Measurements from ENCODE around the gene RBM4.
"Not testable (repeated sequence)": the region's sequence is repeated elsewhere in the genome, so short reads cannot be mapped to it uniquely, and the experiment has no call there.

The RBM4 gene

DNA sequence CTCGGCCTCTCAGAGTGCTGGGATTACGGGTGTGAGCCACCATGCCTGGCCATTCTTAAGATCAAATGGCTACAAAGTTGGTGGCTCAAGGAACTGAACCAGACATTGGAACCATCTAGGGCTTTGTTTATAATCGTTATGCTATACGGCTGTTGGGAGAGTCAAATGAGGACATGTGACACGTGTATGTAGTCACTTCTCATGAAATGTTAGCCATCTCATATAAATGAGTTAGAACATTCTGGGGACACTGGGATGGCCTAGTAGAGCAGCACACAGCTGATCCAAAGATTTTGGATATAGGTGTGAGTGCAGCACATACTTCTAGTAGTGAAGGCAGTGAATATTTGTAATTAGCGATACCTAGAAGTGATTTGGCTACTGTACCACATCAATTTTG, 6.6 kb upstream of the RBM4 start:
- no peak overlapping the region for H3K4me3 Mint-ChIP-seq
- no peaks in the 10 kb centered on the region for H3K27me3 Mint-ChIP-seq
- peaks cover 21% of the 10 kb centered on the region for H3K36me3 Mint-ChIP-seq
- H3K9me3 Mint-ChIP-seq: no peaks in the 10 kb centered on the region
- H3K27ac Mint-ChIP-seq: peak overlapping the region; percentile 35
- peaks cover 48% of the 10 kb centered on the region for H3K4me1 Mint-ChIP-seq

DNA sequence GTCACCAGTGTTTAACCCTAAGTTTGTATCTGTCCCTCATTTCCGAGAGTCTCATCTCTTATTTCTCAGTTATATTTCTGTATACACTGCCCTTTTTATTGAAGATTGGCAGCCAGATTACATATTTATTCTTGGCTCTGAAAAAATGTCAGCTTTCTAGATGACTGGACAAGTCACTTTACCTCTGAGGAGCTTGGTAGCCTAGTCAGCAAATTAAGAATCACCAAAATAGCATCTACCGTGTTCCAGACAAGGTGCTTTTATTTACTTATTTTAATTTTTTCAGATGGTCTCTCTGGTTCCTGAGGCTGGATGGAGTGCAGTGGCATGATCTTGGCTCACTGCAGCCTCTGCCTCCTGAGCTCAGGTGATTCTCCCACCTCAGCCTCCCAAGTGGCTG, 5.6 kb upstream of the RBM4 start:
- H3K9me3 Mint-ChIP-seq: no peaks in the 10 kb centered on the region
- peaks cover 17% of the 10 kb centered on the region for H3K36me3 Mint-ChIP-seq
- H3K27ac Mint-ChIP-seq: no peak overlapping the region
- no peaks in the 10 kb centered on the region for H3K27me3 Mint-ChIP-seq
- no peak overlapping the region for H3K4me3 Mint-ChIP-seq
- H3K4me1 Mint-ChIP-seq: peaks cover 48% of the 10 kb centered on the region

DNA sequence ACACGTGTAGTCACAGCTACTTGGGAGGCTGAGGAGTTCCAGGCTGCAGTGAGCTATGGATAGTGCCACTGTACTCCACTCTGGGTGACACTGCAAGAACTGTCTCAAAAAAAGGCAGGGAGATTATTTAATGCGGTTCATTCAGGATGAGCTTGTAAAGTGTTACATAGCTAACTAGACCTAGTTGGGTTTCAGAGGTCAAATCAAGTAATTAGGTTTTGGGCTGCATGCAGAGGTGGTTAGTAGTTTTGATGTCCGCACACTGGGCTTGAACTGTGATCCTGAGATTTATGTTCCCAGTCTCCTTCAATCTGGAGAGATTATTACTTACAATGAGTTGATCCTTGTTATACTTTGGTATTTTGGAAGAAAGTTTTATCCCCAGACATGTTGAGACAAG, 2.1 kb upstream of the RBM4 start:
- H3K27me3 Mint-ChIP-seq: no peaks in the 10 kb centered on the region
- H3K27ac Mint-ChIP-seq: no peak overlapping the region
- peaks cover 48% of the 10 kb centered on the region for H3K4me1 Mint-ChIP-seq
- H3K4me3 Mint-ChIP-seq: no peak overlapping the region
- peaks cover 28% of the 10 kb centered on the region for H3K36me3 Mint-ChIP-seq
- no peaks in the 10 kb centered on the region for H3K9me3 Mint-ChIP-seq

DNA sequence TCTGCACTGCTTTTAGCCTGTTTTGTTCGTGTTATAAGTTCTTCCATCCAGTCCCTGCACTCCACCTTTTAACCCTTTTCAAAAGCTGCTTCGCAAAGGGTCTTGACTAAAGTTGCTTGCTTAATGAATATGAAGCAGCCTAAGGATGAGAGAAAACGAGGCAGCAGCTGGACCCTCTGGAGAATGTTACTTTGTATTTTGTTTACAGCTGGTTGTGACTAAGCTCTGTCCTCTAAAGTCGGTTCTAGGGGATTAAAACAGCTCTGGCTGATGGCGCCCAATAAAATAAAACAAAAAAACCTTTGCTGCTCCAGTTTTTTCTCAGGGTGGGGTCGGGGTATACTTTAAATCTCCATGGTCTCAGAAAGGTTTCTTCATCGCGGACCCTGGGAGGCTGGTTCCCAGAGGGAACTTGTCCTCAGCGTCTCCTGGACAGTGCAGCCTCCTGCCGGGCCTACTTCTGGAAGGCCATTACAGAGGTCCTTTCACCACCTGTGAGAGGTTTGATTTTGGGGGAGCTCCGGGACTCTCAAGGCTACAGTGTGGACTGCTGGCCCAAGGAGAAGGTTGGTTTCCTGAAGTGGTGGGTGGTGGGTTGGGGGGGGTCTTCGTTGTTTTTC, 836 bp upstream of the RBM4 start:
- H3K36me3 Mint-ChIP-seq: peaks cover 31% of the 10 kb centered on the region
- peaks cover 54% of the 10 kb centered on the region for H3K4me1 Mint-ChIP-seq
- H3K9me3 Mint-ChIP-seq: no peaks in the 10 kb centered on the region

DNA sequence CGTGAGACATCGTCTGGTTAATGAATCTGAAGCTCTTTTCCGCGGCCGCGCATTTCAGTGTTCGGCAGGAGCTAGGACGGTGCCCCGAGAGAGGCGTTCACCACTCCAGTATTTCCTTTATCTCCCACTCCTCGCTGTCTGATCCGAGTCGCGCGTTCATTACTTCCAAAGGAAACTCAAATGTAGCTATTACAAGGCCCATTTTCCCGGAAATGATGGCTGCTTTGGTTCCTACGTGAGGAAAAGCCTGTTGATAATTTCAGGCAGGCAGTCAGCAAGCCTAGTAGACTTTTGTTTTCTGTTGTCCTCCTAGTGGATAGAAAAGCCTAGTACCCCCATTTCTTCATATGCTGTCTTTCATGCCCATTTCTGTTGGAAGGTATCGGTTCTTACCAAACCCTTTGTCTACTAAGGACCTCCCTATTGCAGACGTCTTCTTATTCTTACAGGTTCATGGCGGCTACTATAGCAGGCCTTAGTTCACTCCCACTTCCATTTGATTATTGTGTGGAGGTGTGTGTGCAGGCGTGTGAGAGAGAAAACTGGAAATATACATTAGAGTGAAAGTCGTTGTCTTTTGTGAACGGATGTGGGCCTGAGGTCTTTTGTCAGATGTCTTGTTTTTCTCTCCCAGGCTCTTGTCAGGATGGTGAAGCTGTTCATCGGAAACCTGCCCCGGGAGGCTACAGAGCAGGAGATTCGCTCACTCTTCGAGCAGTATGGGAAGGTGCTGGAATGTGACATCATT, 737 bp downstream of the RBM4 start:
- Mint-ChIP-seq H3K27ac (peak overlapping the region; percentile 95), H3K36me3 (peaks cover 40% of the 10 kb centered on the region), H3K4me1 (peaks cover 67% of the 10 kb centered on the region), H3K9me3 (no peaks in the 10 kb centered on the region), H3K27me3 (no peaks in the 10 kb centered on the region), H3K4me3 (peak overlapping the region; percentile 91)

More for the DNA sequence above, 836 bp upstream of the RBM4 start:
- H3K27me3 Mint-ChIP-seq: no peaks in the 10 kb centered on the region
- peak overlapping the region; percentile 91 for H3K4me3 Mint-ChIP-seq
- H3K27ac Mint-ChIP-seq: peak overlapping the region; percentile 95

DNA sequence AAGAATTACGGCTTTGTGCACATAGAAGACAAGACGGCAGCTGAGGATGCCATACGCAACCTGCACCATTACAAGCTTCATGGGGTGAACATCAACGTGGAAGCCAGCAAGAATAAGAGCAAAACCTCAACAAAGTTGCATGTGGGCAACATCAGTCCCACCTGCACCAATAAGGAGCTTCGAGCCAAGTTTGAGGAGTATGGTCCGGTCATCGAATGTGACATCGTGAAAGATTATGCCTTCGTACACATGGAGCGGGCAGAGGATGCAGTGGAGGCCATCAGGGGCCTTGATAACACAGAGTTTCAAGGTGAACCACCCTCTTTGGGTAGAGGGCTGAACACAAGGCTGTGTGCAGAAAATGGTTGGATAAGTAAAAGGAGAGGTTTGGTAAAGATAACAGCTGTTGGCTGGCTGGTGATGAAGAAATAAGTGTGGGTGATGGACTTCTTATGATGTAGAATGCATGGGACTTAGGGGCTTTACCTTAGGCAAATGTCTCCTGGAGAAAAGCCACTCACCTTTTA, 1.4 kb downstream of the RBM4 start:
- not testable (repeated sequence) for H3K27me3 Mint-ChIP-seq

DNA sequence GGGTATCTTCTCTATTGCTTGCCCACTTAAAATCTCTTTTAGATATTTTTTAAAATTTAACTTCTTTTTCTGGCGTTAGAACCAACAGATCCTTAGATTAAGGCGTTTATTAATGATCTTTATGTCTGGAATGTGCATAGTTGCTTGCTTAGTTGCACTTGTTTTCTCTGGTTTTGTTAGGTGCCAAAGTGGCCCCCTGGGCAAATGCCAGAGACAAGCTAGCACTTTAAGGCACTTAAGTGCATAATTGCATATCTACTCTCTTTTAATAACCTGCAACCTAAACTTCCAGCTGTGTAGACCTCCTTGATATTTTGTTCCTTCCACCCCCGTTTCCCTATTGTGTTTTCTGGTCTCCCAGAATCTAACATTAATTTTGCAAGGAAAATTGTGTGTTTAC, 3.3 kb downstream of the RBM4 start:
- Mint-ChIP-seq H3K4me1 (peaks cover 87% of the 10 kb centered on the region), H3K36me3 (peaks cover 50% of the 10 kb centered on the region), H3K9me3 (no peaks in the 10 kb centered on the region), H3K4me3 (peak overlapping the region; percentile 91), H3K27ac (peak overlapping the region; percentile 86), H3K27me3 (no peaks in the 10 kb centered on the region)

More for the DNA sequence above, 1.4 kb downstream of the RBM4 start:
- peak overlapping the region; percentile 91 for H3K4me3 Mint-ChIP-seq
- H3K4me1 Mint-ChIP-seq: peaks cover 67% of the 10 kb centered on the region
- H3K9me3 Mint-ChIP-seq: not testable (repeated sequence)
- H3K36me3 Mint-ChIP-seq: peaks cover 37% of the 10 kb centered on the region
- H3K27ac Mint-ChIP-seq: peak overlapping the region; percentile 89

DNA sequence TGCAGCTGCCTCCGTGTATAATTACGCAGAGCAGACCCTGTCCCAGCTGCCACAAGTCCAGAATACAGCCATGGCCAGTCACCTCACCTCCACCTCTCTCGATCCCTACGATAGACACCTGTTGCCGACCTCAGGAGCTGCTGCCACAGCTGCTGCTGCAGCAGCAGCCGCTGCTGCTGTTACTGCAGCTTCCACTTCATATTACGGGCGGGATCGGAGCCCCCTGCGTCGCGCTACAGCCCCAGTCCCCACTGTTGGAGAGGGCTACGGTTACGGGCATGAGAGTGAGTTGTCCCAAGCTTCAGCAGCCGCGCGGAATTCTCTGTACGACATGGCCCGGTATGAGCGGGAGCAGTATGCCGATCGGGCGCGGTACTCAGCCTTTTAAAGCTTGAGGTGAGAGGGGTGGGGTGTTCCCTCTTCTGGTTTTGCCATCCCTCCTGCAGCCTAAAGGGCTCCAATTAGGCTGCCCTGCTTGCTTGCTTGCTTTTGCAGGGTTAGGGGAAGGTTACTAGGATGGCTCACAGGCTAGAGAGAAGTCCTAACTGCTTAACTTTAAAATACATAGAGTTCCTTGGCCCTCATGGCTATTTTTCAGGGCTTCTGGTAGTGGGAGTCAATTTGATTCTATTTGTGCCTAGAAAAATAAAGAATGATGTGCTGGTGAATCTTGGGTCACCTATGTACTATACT, 5.4 kb downstream of the RBM4 start:
- Mint-ChIP-seq H3K36me3 (peaks cover 59% of the 10 kb centered on the region), H3K27me3 (no peaks in the 10 kb centered on the region), H3K27ac (peak overlapping the region; percentile 38), H3K4me1 (peaks cover 85% of the 10 kb centered on the region), H3K4me3 (peak overlapping the region; percentile 91), H3K9me3 (no peaks in the 10 kb centered on the region)

DNA sequence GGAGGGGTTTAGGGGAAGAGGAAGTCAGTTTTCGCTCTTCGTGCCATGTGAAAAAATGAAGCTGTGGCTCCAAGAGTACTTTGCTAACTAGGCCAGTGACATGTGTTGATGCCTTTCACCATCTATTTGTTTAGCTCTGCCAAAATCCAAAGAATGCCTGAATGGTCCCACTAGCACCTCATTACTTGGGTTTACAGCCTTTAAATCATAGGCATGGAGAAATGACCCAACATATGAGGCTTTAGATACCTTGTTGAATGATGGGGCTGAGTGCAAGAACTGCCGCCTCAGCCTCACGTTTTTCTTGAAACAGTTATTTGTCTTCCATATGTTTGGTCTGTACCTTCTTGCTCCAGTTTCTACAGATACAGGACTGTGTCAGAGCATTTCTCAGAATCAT, 8.3 kb downstream of the RBM4 start:
- H3K36me3 Mint-ChIP-seq: peaks cover 46% of the 10 kb centered on the region
- peak overlapping the region; percentile 65 for H3K27ac Mint-ChIP-seq

DNA sequence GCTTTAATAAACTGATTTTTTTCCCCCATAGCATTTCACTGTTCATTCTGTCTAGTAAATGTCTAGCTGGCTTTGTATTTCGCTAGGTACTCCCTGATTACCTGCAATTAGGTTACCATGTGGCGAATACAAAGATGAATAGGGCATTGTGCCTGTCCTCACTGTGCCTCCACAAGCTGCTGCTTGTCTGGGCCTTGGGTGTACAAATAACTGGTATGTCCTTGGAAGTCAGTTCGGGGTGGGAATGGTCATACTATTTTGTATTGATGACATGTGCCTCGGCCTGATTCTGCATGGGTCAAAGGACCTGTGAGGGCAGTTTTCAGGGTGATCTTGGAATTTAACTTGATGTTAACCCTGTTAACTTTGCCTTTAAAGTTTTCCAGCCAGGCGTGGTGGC, 11.4 kb downstream of the RBM4 start:
- H3K36me3 Mint-ChIP-seq: peaks cover 28% of the 10 kb centered on the region
- no peaks in the 10 kb centered on the region for H3K27me3 Mint-ChIP-seq
- H3K27ac Mint-ChIP-seq: peak overlapping the region; percentile 17
- H3K9me3 Mint-ChIP-seq: no peaks in the 10 kb centered on the region
- peaks cover 60% of the 10 kb centered on the region for H3K4me1 Mint-ChIP-seq
- H3K4me3 Mint-ChIP-seq: no peak overlapping the region

More for the DNA sequence above, 8.3 kb downstream of the RBM4 start:
- peak overlapping the region; percentile 91 for H3K4me3 Mint-ChIP-seq
- H3K27me3 Mint-ChIP-seq: no peaks in the 10 kb centered on the region
- H3K4me1 Mint-ChIP-seq: peaks cover 76% of the 10 kb centered on the region
- H3K9me3 Mint-ChIP-seq: no peaks in the 10 kb centered on the region

DNA sequence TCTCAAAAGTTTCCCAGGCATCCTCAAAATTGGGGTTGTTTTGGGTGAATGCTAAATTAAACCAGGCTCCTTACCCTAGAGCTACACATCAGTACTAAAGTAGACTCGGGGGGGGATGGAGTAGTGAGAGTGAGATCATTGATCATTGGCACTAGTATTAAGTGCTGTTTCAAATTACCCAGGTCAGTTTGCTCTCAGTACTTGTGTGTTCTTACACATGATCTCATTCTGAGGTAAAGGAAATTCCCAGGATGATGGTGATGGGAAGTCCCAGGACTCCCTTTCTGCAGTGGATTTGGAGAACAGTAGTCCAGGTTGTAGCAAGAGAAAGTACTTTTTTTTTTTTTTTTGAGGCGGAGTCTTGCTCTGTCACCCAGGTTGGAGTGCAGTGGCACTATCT, 12.5 kb downstream of the RBM4 start:
- Mint-ChIP-seq H3K36me3 (peaks cover 26% of the 10 kb centered on the region), H3K4me1 (peaks cover 54% of the 10 kb centered on the region), H3K9me3 (no peaks in the 10 kb centered on the region), H3K4me3 (no peak overlapping the region), H3K27me3 (no peaks in the 10 kb centered on the region), H3K27ac (peak overlapping the region; percentile 41)

DNA sequence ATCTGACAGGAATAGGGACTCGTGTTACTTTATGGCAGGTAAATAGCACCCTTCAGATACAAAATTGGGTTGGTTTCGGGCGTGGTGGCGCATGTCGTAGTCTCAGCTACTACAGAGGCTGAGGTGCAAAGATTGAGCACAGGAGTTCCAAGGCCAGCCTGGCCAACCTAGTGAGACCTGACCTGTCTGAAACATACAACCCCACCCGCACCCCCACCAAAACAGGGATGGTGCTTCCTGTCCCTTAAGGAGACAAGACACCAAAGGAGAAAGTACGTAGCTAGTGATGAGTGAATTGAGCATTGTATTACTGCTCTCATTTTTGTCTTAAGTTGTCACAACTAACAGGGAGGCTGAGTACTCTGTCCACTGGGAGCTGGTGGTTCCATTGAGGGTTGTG, 14.1 kb downstream of the RBM4 start:
- Mint-ChIP-seq H3K36me3 (peaks cover 10% of the 10 kb centered on the region), H3K4me3 (no peak overlapping the region), H3K27me3 (no peaks in the 10 kb centered on the region), H3K27ac (peak overlapping the region; percentile 82), H3K9me3 (no peaks in the 10 kb centered on the region), H3K4me1 (peaks cover 38% of the 10 kb centered on the region)

DNA sequence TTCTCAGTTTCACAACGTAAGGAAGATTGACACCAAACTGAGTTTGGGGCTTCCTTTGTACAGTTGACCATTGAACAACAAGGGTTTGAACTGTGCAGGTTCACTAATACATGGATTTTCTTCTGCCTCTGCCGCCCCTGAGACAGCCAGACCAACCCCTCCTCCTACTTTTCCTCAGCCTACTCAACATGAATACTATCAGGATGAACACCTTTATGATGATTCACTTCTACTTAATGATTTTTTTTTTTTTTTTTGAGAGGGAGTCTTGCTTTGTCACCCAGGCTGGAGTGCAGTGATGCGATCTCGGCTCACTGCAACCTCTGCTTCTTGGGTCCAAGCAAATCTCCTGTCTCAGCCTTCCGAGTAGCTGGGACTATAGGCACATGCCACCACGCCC, 14.6 kb downstream of the RBM4 start:
- Mint-ChIP-seq H3K27me3 (no peaks in the 10 kb centered on the region), H3K36me3 (peaks cover 9% of the 10 kb centered on the region), H3K4me1 (peaks cover 36% of the 10 kb centered on the region), H3K9me3 (no peaks in the 10 kb centered on the region), H3K4me3 (no peak overlapping the region), H3K27ac (peak overlapping the region; percentile 82)

DNA sequence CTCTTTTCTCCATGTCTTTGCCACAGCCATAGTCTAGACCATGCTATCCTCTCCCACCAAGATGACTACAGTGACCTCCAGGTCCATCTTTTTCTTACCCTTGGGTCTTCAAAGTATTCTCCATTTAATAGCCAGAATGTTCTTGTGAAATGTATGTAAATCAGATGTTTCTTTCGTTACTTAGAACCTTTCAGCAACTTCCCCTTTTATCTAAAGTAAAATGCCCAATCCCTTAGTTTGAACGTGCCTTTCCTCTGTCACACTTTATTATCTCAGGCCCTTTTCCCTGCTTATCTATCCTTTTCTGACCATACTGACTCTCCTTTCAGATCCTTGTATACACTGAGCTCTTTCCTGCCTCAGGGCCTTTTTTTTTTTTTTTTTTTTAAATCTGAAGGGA, 21.3 kb downstream of the RBM4 start:
- Mint-ChIP-seq H3K4me3 (no peak overlapping the region), H3K4me1 (peaks cover 23% of the 10 kb centered on the region), H3K27ac (no peak overlapping the region), H3K36me3 (peaks cover 5% of the 10 kb centered on the region), H3K9me3 (no peaks in the 10 kb centered on the region), H3K27me3 (no peaks in the 10 kb centered on the region)

DNA sequence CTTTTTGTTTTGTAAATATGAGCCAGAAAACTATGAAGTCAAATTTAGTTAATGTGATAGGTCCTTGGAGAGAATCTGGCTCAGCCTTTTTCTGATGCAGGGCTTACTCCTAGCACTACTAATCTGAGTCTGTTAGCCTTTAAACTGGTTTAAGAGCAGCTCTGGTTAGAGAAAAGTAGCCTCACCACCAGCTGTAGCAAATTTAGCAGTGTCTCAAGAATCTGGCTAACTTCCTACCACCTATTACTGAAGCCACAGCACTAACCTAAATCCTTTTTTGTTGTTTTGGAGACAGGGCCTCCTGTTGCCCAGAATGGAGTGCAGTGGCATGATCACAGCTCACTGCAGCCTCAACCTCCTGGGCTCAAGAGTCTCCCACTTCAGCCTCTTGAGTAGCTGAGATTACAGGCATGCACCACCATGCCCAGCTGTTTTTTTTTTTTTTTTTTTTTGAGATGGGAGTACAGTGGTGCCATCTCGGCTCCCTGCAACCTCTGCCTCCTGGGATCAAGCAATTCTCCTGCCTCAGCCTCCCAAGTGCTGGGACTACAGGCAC, 25.3 kb downstream of the RBM4 start:
- no peaks in the 10 kb centered on the region for H3K9me3 Mint-ChIP-seq
- no peaks in the 10 kb centered on the region for H3K27me3 Mint-ChIP-seq
- no peak overlapping the region for H3K4me3 Mint-ChIP-seq
- no peak overlapping the region for H3K27ac Mint-ChIP-seq
- H3K36me3 Mint-ChIP-seq: peaks cover 6% of the 10 kb centered on the region
- peaks cover 34% of the 10 kb centered on the region for H3K4me1 Mint-ChIP-seq
